A549 treated with GW870086 at 1 μM for 4 hours (cell line): ENCODE data around the gene ATL1. TPM values are rescaled to one million over a fixed set of nuclear protein-coding genes. Genes with fewer than 3 reads are reported as not detected.

Experiments
- total RNA-seq: library from RNA; stranded (reverse); fragments of 200-300 nt; extraction: Qiagen RNA extraction; gene quantifications from 5 replicates; pipeline ENCODE4 v1.2.3, GENCODE V29; 2022; ENCODE audit warnings: low read depth

The ATL1 gene
- 5.1 to 6.2 TPM (median 5.6 TPM) in 5 replicates for total RNA-seq

GRCh38 chr14:50559990-50560930, at the start of gene ATL1:
ATL1 (plus strand) TSS chr14:50560145; CDS start chr14:50560266, 121 bp downstream.

GRCh38 chr14:50532502-50533240, 27.3 kb upstream of the ATL1 start, which contains the start of gene MAP4K5:
MAP4K5 (minus strand) TSS chr14:50532569; CDS start chr14:50532049, 520 bp downstream.

GRCh38 chr14:50667996-50668825, 108.3 kb downstream of the ATL1 start, which contains the start of gene SAV1:
SAV1 (minus strand) TSS chr14:50668306; CDS start chr14:50667967, 339 bp downstream.

Other genes starting within 250 kb of the ATL1 start
- gene L2HGDH, start 247.9 kb upstream of the ATL1 start, total RNA-seq: 9.0 to 11.6 TPM (median 10.4 TPM) in 5 replicates
- gene DMAC2L, start 247.8 kb upstream of the ATL1 start, total RNA-seq: 13.2 to 16.0 TPM (median 14.5 TPM) in 5 replicates
- 6.7 to 18.3 TPM (median 12.0 TPM) in 5 replicates for gene CDKL1, start 163.3 kb upstream of the ATL1 start, total RNA-seq
- 25.8 to 41.2 TPM (median 37.1 TPM) in 5 replicates for gene MAP4K5, start 27.6 kb upstream of the ATL1 start, total RNA-seq
- 22.3 to 29.8 TPM (median 28.7 TPM) in 5 replicates for gene SAV1, start 108.2 kb downstream of the ATL1 start, total RNA-seq